ENCODE results near the gene PCSK7.
"Not testable (repeated sequence)": the region's sequence is repeated elsewhere in the genome, so short reads cannot be mapped to it uniquely, and the experiment has no call there.

PCSK7 gene

GRCh38 chr11:117218133-117218915 lies 13.5 kb downstream of the PCSK7 start:
- Mint-ChIP-seq H3K36me3 (ENCODE audit: insufficient read depth) (peaks cover 78% of the 10 kb centered on the region), H3K4me3 (no peak overlapping the region), H3K27me3 (no peaks in the 10 kb centered on the region), H3K27ac (ENCODE audit: low read depth) (peak overlapping the region; percentile 44), H3K4me1 (peaks cover 37% of the 10 kb centered on the region), H3K9me3 (no peaks in the 10 kb centered on the region)
- no peak for DNase-seq (ENCODE audit: low spot score in 2 of 2)
- no peak for ATAC-seq (replicated peaks; ENCODE audit: extremely low read depth, poor library complexity, severe bottlenecking)

- DNase-seq (ENCODE audit: low spot score in 2 of 2) (no peak), ATAC-seq (replicated peaks; ENCODE audit: extremely low read depth, poor library complexity, severe bottlenecking) (no peak)
- Mint-ChIP-seq H3K27ac (ENCODE audit: low read depth) (no peak overlapping the region), H3K4me1 (peaks cover 36% of the 10 kb centered on the region), H3K4me3 (no peak overlapping the region), H3K36me3 (ENCODE audit: insufficient read depth) (peaks cover 81% of the 10 kb centered on the region), H3K27me3 (no peaks in the 10 kb centered on the region), H3K9me3 (no peaks in the 10 kb centered on the region)
Observed at GRCh38 chr11:117217141-117218084, 14.5 kb downstream of the PCSK7 start.

GRCh38 chr11:117214404-117215110 lies 17.3 kb downstream of the PCSK7 start:
- Mint-ChIP-seq H3K4me1 (peaks cover 31% of the 10 kb centered on the region), H3K27ac (ENCODE audit: low read depth) (no peak overlapping the region), H3K9me3 (no peaks in the 10 kb centered on the region), H3K27me3 (no peaks in the 10 kb centered on the region), H3K4me3 (no peak overlapping the region), H3K36me3 (ENCODE audit: insufficient read depth) (peaks cover 82% of the 10 kb centered on the region)
- no peak for DNase-seq (ENCODE audit: low spot score in 2 of 2)
- no peak for ATAC-seq (replicated peaks; ENCODE audit: extremely low read depth, poor library complexity, severe bottlenecking)

- H3K4me3 Mint-ChIP-seq, result no peak overlapping the region
- ATAC-seq (replicated peaks; ENCODE audit: extremely low read depth, poor library complexity, severe bottlenecking), result no peak
- H3K9me3 Mint-ChIP-seq, result no peaks in the 10 kb centered on the region
- H3K27ac Mint-ChIP-seq (ENCODE audit: low read depth), result no peak overlapping the region
- H3K27me3 Mint-ChIP-seq, result no peaks in the 10 kb centered on the region
- no peak for DNase-seq (ENCODE audit: low spot score in 2 of 2)
- peaks cover 24% of the 10 kb centered on the region for H3K4me1 Mint-ChIP-seq
- peaks cover 72% of the 10 kb centered on the region for H3K36me3 Mint-ChIP-seq (ENCODE audit: insufficient read depth)
Observed at GRCh38 chr11:117212697-117213355, 19.0 kb downstream of the PCSK7 start.

GRCh38 chr11:117210620-117211019 lies 21.3 kb downstream of the PCSK7 start:
- Mint-ChIP-seq H3K4me1 (peaks cover 15% of the 10 kb centered on the region), H3K36me3 (ENCODE audit: insufficient read depth) (peaks cover 52% of the 10 kb centered on the region), H3K4me3 (no peak overlapping the region), H3K27me3 (no peaks in the 10 kb centered on the region), H3K9me3 (no peaks in the 10 kb centered on the region), H3K27ac (ENCODE audit: low read depth) (no peak overlapping the region)
- ATAC-seq (replicated peaks; ENCODE audit: extremely low read depth, poor library complexity, severe bottlenecking) (no peak), DNase-seq (ENCODE audit: low spot score in 2 of 2) (no peak)

GRCh38 chr11:117209351-117210125 lies 22.3 kb downstream of the PCSK7 start:
- H3K9me3 Mint-ChIP-seq; H3K27me3 Mint-ChIP-seq; H3K4me3 Mint-ChIP-seq; DNase-seq (ENCODE audit: low spot score in 2 of 2); ATAC-seq (replicated peaks; ENCODE audit: extremely low read depth, poor library complexity, severe bottlenecking): not testable (repeated sequence)
- peaks cover 51% of the 10 kb centered on the region for H3K36me3 Mint-ChIP-seq (ENCODE audit: insufficient read depth)
- H3K4me1 Mint-ChIP-seq, result peaks cover 12% of the 10 kb centered on the region
- H3K27ac Mint-ChIP-seq (ENCODE audit: low read depth), result peak overlapping the region; percentile 10

- not testable (repeated sequence) for H3K27ac Mint-ChIP-seq (ENCODE audit: low read depth); H3K4me1 Mint-ChIP-seq; H3K27me3 Mint-ChIP-seq; DNase-seq (ENCODE audit: low spot score in 2 of 2); H3K9me3 Mint-ChIP-seq; ATAC-seq (replicated peaks; ENCODE audit: extremely low read depth, poor library complexity, severe bottlenecking); H3K4me3 Mint-ChIP-seq
- H3K36me3 Mint-ChIP-seq (ENCODE audit: insufficient read depth), result peaks cover 47% of the 10 kb centered on the region
Observed at GRCh38 chr11:117208710-117209109, 23.2 kb downstream of the PCSK7 start.

- peaks cover 16% of the 10 kb centered on the region for H3K4me1 Mint-ChIP-seq
- not testable (repeated sequence) for H3K9me3 Mint-ChIP-seq; H3K27ac Mint-ChIP-seq (ENCODE audit: low read depth); H3K27me3 Mint-ChIP-seq; H3K4me3 Mint-ChIP-seq; ATAC-seq (replicated peaks; ENCODE audit: extremely low read depth, poor library complexity, severe bottlenecking); DNase-seq (ENCODE audit: low spot score in 2 of 2)
- H3K36me3 Mint-ChIP-seq (ENCODE audit: insufficient read depth), result peaks cover 40% of the 10 kb centered on the region
Observed at GRCh38 chr11:117207481-117207880, 24.4 kb downstream of the PCSK7 start.

- not testable (repeated sequence) for H3K9me3 Mint-ChIP-seq; ATAC-seq (replicated peaks; ENCODE audit: extremely low read depth, poor library complexity, severe bottlenecking); H3K27me3 Mint-ChIP-seq; H3K27ac Mint-ChIP-seq (ENCODE audit: low read depth); H3K4me3 Mint-ChIP-seq; DNase-seq (ENCODE audit: low spot score in 2 of 2)
- Mint-ChIP-seq H3K36me3 (ENCODE audit: insufficient read depth) (peaks cover 34% of the 10 kb centered on the region), H3K4me1 (peaks cover 16% of the 10 kb centered on the region)
Observed at GRCh38 chr11:117206859-117207258, 25.0 kb downstream of the PCSK7 start.

GRCh38 chr11:117206111-117206510 lies 25.8 kb downstream of the PCSK7 start:
- not testable (repeated sequence) for ATAC-seq (replicated peaks; ENCODE audit: extremely low read depth, poor library complexity, severe bottlenecking); DNase-seq (ENCODE audit: low spot score in 2 of 2); H3K27ac Mint-ChIP-seq (ENCODE audit: low read depth); H3K4me3 Mint-ChIP-seq; H3K27me3 Mint-ChIP-seq; H3K9me3 Mint-ChIP-seq
- Mint-ChIP-seq H3K4me1 (peaks cover 11% of the 10 kb centered on the region), H3K36me3 (ENCODE audit: insufficient read depth) (peaks cover 31% of the 10 kb centered on the region)

- Mint-ChIP-seq H3K4me1 (peaks cover 18% of the 10 kb centered on the region), H3K27me3 (no peaks in the 10 kb centered on the region), H3K9me3 (no peaks in the 10 kb centered on the region), H3K36me3 (ENCODE audit: insufficient read depth) (peaks cover 27% of the 10 kb centered on the region), H3K4me3 (no peak overlapping the region), H3K27ac (ENCODE audit: low read depth) (peak overlapping the region; percentile 83)
- DNase-seq (ENCODE audit: low spot score in 2 of 2) (no peak), ATAC-seq (replicated peaks; ENCODE audit: extremely low read depth, poor library complexity, severe bottlenecking) (no peak)
Observed at GRCh38 chr11:117205211-117205818, 26.6 kb downstream of the PCSK7 start.

Data from central memory CD8-positive, alpha-beta T cell (primary cell).